ENCODE data around the gene TPRG1. TPM values are rescaled to one million over a fixed set of nuclear protein-coding genes. Genes with fewer than 3 reads are reported as not detected.

Gene TPRG1
- total RNA-seq, 1 experiment from 2014 or later = 0.55 TPM

DNA sequence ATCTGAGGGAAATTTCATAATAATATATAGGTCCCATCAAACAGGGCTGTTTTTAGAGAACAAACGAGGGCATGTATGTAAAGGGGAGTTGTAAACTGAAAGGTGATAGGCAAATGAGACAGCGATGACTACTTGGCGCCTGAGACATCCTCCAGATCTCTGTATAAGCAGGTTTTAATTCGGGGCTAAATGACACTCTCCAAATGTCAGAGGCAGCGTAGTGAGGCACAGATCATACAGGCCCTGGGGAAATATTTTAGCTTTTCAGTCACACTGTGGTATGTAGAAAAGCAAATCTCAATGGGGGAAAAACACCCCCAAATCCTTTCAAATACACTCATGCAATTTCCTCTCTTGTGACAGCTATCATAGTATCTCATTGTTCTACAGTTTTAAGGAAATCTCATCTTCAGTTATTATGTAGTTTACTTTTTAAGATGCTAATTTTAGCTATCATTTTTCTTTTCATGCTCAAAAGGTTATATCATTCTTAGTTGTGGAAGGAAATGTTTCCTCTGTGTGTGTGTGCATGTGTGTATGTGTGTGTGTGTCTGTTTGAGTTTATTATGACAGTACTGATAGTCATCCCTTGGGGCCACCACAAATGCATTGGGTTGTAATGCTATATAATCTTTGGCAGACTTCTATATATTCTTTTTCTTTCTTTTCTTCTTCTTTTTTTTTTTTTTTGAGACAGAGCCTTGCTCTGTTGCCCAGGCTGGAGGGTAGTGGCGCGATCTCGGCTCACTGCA is 1.1 kb downstream of the TPRG1 start (continued):
- TF ChIP-seq, protein P1, sequence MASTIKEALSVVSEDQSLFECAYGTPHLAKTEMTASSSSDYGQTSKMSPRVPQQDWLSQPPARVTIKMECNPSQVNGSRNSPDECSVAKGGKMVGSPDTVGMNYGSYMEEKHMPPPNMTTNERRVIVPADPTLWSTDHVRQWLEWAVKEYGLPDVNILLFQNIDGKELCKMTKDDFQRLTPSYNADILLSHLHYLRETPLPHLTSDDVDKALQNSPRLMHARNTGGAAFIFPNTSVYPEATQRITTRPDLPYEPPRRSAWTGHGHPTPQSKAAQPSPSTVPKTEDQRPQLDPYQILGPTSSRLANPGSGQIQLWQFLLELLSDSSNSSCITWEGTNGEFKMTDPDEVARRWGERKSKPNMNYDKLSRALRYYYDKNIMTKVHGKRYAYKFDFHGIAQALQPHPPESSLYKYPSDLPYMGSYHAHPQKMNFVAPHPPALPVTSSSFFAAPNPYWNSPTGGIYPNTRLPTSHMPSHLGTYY (CRISPR knock-in tag; IDR thresholded peaks at IDR 0.05) = no peak
- no peak for TF ChIP-seq ZNF263 (CRISPR knock-in tag; IDR thresholded peaks at IDR 0.05; ENCODE audit: low read depth)

DNA sequence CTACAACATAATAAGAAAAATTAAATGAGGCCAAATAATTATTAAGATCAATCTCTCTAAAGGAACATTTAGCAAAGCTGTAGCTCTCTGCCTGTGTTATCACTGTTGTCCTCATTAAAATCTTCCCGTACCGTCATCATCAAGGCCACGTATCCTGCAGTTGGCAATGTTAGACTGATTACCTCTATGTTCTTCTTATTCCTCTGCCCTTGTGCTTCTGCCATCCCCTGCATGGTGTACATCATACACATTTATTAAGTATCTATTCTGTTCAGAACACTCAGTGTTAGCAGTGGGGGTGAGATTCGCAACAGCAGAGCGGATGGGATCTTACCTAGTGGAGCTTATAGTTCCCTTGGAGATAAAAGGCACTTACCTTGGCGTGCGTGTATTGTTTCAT is 12.8 kb downstream of the TPRG1 start:
- H3K27ac Mint-ChIP-seq = no peak overlapping the region
- H3K27me3 Mint-ChIP-seq (ENCODE audit: low read depth) = no peaks in the 10 kb centered on the region; the same call in 1 of the 2 replicates
- peaks cover 32% of the 10 kb centered on the region for H3K36me3 Mint-ChIP-seq
- CTCF ChIA-PET = no interaction called here
- TF ChIP-seq, protein P2, sequence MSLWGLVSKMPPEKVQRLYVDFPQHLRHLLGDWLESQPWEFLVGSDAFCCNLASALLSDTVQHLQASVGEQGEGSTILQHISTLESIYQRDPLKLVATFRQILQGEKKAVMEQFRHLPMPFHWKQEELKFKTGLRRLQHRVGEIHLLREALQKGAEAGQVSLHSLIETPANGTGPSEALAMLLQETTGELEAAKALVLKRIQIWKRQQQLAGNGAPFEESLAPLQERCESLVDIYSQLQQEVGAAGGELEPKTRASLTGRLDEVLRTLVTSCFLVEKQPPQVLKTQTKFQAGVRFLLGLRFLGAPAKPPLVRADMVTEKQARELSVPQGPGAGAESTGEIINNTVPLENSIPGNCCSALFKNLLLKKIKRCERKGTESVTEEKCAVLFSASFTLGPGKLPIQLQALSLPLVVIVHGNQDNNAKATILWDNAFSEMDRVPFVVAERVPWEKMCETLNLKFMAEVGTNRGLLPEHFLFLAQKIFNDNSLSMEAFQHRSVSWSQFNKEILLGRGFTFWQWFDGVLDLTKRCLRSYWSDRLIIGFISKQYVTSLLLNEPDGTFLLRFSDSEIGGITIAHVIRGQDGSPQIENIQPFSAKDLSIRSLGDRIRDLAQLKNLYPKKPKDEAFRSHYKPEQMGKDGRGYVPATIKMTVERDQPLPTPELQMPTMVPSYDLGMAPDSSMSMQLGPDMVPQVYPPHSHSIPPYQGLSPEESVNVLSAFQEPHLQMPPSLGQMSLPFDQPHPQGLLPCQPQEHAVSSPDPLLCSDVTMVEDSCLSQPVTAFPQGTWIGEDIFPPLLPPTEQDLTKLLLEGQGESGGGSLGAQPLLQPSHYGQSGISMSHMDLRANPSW (CRISPR knock-in tag; conservative IDR thresholded peaks at IDR 0.05; ENCODE audit: low read depth) = no peak
- no peak for TF ChIP-seq ZBTB21 (CRISPR knock-in tag; IDR thresholded peaks at IDR 0.05; ENCODE audit: borderline replicate concordance)
- TF ChIP-seq GABPB1 (CRISPR knock-in tag; IDR thresholded peaks at IDR 0.05) = no peak
- TF ChIP-seq SP1 (CRISPR knock-in tag; conservative IDR thresholded peaks at IDR 0.05) = no peak
- no peak for TF ChIP-seq ZNF263 (CRISPR knock-in tag; IDR thresholded peaks at IDR 0.05; ENCODE audit: low read depth)
- TF ChIP-seq, protein P3, sequence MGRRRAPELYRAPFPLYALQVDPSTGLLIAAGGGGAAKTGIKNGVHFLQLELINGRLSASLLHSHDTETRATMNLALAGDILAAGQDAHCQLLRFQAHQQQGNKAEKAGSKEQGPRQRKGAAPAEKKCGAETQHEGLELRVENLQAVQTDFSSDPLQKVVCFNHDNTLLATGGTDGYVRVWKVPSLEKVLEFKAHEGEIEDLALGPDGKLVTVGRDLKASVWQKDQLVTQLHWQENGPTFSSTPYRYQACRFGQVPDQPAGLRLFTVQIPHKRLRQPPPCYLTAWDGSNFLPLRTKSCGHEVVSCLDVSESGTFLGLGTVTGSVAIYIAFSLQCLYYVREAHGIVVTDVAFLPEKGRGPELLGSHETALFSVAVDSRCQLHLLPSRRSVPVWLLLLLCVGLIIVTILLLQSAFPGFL (CRISPR knock-in tag; IDR thresholded peaks at IDR 0.05; ENCODE audit: borderline replicate concordance) = no peak
- TF ChIP-seq, protein P1 (CRISPR knock-in tag; IDR thresholded peaks at IDR 0.05) = no peak
- no peak for TF ChIP-seq ZNF396 (CRISPR knock-in tag; IDR thresholded peaks at IDR 0.05; ENCODE audit: borderline replicate concordance)
- TF ChIP-seq PRRX2 (CRISPR knock-in tag; IDR thresholded peaks at IDR 0.05) = no peak
- TF ChIP-seq, protein P4, sequence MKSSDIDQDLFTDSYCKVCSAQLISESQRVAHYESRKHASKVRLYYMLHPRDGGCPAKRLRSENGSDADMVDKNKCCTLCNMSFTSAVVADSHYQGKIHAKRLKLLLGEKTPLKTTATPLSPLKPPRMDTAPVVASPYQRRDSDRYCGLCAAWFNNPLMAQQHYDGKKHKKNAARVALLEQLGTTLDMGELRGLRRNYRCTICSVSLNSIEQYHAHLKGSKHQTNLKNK (CRISPR knock-in tag; IDR thresholded peaks at IDR 0.05) = no peak
- TF ChIP-seq ZNF671 (CRISPR knock-in tag; IDR thresholded peaks at IDR 0.05) = no peak
- TF ChIP-seq, protein P5, sequence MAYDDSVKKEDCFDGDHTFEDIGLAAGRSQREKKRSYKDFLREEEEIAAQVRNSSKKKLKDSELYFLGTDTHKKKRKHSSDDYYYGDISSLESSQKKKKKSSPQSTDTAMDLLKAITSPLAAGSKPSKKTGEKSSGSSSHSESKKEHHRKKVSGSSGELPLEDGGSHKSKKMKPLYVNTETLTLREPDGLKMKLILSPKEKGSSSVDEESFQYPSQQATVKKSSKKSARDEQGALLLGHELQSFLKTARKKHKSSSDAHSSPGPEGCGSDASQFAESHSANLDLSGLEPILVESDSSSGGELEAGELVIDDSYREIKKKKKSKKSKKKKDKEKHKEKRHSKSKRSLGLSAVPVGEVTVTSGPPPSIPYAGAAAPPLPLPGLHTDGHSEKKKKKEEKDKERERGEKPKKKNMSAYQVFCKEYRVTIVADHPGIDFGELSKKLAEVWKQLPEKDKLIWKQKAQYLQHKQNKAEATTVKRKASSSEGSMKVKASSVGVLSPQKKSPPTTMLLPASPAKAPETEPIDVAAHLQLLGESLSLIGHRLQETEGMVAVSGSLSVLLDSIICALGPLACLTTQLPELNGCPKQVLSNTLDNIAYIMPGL (CRISPR knock-in tag; IDR thresholded peaks at IDR 0.05) = no peak
- no peak for TF ChIP-seq MXD4 (CRISPR knock-in tag; IDR thresholded peaks at IDR 0.05; ENCODE audit: borderline replicate concordance)
- H3K4me1 Mint-ChIP-seq = no peaks in the 10 kb centered on the region
- DNase-seq (ENCODE audit: low spot score) = no peak
- POLR2A ChIA-PET = no interaction called here
- ATAC-seq = no peak
- H3K4me3 Mint-ChIP-seq = no peak overlapping the region
- H3K9me3 Mint-ChIP-seq = peaks cover 49% of the 10 kb centered on the region

DNA sequence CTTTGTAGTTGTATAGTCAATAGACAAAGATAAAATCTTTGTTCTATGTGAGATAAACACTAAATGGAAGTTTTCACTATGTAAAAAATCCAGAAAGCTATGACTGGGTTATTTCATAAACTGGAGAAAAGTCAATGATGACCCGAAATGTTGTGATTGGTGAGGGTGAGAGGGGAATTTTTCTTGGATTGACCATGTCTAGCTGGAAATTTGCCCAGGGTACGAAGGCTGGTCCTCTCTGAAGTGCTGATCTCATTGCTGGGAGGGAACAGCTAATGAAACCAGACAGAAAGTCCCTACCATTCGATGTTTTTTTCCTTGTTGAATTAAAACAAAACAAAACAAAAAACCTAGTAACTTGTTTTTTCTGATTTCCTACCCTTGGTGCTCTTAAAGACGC is 14.3 kb downstream of the TPRG1 start:
- H3K4me1 Mint-ChIP-seq = no peaks in the 10 kb centered on the region
- peaks cover 21% of the 10 kb centered on the region for H3K36me3 Mint-ChIP-seq
- no peak overlapping the region for H3K4me3 Mint-ChIP-seq
- DNase-seq (ENCODE audit: low spot score) (no peak), ATAC-seq (no peak)
- H3K27me3 Mint-ChIP-seq (ENCODE audit: low read depth) = no peaks in the 10 kb centered on the region; the same call in 1 of the 2 replicates
- CTCF ChIA-PET = no interaction called here
- no peak overlapping the region for H3K27ac Mint-ChIP-seq
- POLR2A ChIA-PET = no interaction called here
- H3K9me3 Mint-ChIP-seq = peaks cover 36% of the 10 kb centered on the region
- TF ChIP-seq, protein P6, sequence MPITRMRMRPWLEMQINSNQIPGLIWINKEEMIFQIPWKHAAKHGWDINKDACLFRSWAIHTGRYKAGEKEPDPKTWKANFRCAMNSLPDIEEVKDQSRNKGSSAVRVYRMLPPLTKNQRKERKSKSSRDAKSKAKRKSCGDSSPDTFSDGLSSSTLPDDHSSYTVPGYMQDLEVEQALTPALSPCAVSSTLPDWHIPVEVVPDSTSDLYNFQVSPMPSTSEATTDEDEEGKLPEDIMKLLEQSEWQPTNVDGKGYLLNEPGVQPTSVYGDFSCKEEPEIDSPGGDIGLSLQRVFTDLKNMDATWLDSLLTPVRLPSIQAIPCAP (CRISPR knock-in tag; IDR thresholded peaks at IDR 0.05) = no peak
- TF ChIP-seq ZNF317 (CRISPR knock-in tag; IDR thresholded peaks at IDR 0.05; ENCODE audit: borderline replicate concordance, low read depth) (no peak), MXD4 (CRISPR knock-in tag; IDR thresholded peaks at IDR 0.05; ENCODE audit: borderline replicate concordance) (no peak), RORB (CRISPR knock-in tag; IDR thresholded peaks at IDR 0.05) (no peak)
- TF ChIP-seq, protein P4 (CRISPR knock-in tag; IDR thresholded peaks at IDR 0.05) = no peak
- TF ChIP-seq, protein P7, sequence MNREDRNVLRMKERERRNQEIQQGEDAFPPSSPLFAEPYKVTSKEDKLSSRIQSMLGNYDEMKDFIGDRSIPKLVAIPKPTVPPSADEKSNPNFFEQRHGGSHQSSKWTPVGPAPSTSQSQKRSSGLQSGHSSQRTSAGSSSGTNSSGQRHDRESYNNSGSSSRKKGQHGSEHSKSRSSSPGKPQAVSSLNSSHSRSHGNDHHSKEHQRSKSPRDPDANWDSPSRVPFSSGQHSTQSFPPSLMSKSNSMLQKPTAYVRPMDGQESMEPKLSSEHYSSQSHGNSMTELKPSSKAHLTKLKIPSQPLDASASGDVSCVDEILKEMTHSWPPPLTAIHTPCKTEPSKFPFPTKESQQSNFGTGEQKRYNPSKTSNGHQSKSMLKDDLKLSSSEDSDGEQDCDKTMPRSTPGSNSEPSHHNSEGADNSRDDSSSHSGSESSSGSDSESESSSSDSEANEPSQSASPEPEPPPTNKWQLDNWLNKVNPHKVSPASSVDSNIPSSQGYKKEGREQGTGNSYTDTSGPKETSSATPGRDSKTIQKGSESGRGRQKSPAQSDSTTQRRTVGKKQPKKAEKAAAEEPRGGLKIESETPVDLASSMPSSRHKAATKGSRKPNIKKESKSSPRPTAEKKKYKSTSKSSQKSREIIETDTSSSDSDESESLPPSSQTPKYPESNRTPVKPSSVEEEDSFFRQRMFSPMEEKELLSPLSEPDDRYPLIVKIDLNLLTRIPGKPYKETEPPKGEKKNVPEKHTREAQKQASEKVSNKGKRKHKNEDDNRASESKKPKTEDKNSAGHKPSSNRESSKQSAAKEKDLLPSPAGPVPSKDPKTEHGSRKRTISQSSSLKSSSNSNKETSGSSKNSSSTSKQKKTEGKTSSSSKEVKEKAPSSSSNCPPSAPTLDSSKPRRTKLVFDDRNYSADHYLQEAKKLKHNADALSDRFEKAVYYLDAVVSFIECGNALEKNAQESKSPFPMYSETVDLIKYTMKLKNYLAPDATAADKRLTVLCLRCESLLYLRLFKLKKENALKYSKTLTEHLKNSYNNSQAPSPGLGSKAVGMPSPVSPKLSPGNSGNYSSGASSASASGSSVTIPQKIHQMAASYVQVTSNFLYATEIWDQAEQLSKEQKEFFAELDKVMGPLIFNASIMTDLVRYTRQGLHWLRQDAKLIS (CRISPR knock-in tag; IDR thresholded peaks at IDR 0.05; ENCODE audit: borderline replicate concordance) = no peak
